AML-193 (cell line): ENCODE results near the gene KSR2.
"Not testable (repeated sequence)": the region's sequence is repeated elsewhere in the genome, so short reads cannot be mapped to it uniquely, and the experiment has no call there.

ENCODE experiments used
- DNase-seq, 2 experiments: peaks; one replicate each; lab custom pipeline; 2025; lab: John Stamatoyannopoulos, UW

KSR2 gene

DNA sequence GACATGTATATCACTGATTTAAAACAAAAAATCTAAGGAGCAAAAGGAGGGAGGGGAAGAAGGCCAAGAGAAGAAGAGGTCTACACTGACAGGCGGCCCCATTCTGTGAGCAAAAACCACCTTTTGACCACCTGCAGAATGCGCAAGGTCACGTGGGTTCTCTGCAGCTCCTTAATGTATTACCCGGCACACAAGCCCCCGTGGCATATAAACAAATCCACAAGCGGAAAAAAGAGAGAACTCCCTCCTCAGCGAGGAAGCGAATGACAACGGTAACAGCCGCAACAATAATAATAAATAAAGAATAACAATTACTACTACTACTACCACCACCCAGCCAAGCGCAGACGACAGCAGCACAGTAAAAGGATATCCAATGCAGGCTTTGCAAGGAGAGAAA is 1.3 kb downstream of the KSR2 start:
- no peak for DNase-seq

DNA sequence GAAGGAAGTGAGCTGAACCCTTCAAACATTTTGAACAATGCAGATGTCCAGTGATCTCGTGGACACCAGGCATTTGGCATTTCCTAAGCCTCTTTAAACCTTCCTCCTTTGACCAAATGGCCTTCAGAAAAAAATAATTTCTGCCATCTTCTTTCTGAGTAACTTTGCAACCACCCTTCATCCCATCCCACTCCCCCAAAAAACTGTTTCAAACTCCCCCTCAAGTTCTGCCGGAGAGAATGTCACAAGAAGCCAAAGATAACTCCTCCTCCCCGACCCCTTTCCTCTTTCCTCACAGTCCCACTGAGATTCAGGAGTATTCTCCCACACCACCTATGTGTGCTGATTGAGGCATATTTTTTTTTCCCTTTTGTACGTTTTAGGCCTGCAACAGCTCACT is 1.7 kb downstream of the KSR2 start:
- no peak for DNase-seq

DNA sequence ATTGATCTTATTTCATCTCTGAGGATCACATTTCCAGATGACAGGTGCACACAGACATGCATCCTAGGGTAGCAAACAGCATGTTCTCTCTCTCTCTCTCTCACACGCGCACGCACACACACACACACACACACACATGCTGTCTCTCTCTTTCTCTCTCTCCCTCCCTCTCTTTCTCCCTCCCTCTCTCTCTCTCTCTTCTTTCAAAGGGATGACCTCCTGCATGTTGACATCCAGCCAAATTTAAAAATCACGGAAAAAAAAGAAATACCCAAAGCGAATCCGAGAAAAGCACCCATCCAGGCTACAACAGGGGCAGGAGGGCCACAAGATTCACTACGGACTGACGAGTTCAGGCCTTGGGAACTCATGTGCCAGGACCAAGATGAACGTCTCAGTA is 2.3 kb downstream of the KSR2 start:
- DNase-seq, result no peak

DNA sequence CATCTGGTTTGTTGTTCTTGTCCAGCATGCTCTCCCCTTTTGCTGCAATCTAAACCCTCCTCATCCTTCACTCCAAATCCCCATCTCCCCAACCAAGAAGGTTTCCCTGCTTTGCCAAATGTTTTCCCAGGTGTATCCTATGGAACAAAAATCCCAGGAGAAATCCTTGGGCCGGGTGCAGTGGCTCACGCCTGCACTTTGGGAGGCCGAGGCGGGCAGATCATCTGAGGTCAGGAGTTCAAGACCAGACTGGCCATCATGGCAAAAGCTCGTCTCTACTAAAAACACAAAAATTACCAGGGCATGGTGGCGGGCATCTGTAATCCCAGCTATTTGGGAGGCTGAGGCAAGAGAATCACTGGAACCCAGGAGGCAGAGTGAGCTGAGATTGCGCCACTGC is 5.0 kb downstream of the KSR2 start:
- DNase-seq, result no peak

DNA sequence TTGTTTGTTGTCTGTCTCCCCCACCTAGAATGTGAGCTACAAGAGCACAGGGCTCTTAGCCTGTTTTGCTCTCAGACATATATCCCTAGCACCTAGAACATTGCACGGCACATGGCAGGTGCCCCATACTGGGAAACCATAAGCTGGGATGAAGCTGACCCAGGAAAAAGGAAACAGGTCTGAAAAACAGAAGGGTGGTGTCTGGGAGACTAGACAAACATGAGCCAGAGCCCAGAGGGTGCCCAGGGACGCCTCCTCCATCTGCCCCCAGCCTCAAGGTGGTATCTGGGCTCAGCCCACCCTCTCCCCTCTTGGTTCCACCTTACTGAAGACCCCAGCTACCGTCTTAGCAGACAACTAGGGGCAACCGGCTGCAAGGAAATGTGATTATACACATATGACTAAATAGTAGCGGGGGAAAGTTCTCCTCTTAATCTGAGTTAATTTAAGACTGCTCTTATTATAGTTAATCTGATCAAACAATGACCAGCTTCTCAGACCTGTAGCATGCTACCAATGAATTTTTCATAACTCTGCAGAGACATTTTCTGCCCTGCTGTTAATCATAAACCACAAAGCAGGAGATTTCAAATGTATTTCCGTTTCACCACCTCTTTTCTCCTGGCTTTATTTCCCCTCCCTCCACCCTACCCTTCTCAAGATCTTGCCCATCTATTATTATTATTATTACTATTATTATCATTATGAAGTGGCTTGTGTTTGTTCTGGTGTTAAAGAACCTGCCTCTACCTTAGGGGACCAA is 31.9 kb downstream of the KSR2 start:
- DNase-seq, result no peak

DNA sequence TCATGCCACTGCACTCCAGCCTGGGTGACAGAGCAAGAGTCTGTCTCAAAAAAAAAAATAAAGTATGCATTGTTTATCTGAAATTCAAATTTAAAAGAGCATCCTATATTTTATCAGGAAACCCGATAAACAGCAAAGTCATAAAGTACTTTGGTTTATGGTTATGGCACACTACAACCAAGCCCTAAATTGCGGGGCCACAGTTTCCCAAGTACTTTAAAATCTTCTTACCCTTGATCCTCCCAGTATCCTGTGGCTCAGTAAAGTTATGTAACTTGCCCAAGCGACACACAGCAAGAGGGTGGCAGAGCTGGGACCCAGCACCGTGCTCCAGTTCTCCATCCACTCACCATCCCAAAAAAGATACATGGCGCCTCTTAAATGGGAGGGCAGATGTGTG is 35.2 kb downstream of the KSR2 start:
- DNase-seq, result no peak

DNA sequence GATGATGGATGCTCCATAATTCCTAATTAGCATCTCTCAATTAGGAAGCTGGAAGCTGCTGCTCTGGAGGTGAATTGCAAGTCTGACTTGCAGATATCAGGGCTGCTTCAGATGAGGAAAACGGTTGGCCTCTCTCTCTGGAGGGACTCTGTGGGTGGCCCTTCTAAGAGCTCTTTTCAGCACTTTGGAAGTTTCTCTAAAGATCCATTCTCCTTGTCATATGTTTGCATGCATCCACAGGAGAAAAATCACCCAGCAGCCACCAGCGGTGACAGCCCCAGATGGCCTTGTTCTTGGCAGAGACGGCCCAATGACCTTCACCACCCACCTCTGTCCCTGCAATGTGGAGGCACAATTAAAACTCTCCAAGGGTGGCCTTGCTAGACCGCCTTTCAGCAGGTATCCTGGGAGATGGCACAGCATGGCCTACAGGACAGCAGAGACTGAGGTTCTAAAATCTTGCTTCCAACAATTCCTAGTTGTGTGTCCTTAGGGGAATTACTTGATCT is 42.3 kb downstream of the KSR2 start:
- DNase-seq, result no peak

DNA sequence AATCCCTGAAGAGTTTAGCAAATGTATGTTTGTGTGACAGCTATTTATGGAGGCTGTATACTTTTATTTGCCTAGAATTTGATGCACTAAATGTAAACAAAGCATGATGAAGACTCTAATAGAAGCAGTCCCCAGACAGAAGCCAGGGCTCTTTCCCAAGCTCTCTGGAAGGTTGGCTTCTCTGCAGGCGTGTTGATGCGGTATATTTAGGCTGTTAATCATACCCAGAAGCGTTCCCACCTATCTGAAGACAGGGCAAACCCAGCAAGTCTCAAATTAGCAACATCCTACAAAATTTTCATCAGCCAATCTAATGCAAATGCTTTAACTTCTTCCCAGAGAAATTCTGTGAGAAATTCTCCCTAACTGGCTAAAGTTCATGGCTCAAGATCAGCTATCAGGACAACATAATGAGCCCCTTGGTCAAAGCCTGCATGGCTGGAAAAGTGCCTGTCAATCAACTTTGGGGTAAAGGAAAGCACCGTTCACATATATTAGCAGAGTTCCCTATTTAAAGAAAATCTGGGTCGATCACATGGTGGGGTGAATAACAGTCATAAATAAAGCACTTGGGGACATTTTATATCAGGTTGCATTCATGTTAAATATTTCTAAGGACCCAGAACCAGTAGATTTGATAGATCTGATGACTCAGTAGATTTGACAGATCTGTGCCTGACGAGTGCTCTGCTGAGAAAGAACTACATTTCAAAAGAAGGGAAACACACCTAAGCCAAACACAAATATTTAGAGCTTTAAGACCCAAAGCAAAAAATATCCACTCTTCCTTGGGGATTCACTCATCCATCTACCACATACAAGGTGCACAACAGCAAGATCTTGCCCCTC is 46.6 kb downstream of the KSR2 start:
- DNase-seq, result no peak

DNA sequence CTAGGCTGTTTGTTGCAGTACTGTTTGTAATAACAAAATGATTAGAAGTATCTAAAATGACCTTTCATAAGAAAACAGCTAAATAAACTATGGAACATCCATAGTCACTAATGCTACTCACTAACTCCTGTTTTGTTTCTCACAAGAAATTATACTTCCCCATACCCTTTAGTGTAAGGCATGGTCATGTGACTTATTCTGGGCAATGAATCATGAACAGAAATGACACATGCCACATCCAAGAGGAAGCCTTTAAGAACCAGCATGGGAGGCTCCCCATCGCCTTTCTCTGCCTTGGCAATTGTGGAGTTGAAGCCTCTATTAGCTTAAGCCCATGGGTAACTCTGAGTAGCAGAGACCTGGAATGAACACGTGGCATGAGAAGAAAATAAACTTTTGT is 49.3 kb downstream of the KSR2 start:
- DNase-seq, result no peak

DNA sequence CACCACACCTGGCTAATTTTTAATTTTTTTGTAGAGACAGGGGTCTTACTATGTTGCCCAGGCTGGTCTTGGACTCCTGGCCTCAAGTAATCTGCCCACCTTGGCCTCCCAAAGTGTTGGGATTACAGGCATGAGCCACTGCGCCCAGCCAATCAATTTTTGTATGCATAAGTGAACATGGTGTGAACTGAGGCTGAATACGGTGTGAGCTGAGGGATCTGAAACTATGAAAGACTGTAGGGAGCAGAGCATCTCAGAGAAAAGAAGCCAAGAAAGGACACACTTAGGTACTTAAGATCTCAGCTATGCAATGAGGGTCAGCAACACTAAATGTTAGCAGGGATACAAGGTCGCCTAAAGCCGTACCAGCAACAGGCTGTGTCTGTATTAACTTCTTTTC is 54.1 kb downstream of the KSR2 start:
- DNase-seq, result no peak

DNA sequence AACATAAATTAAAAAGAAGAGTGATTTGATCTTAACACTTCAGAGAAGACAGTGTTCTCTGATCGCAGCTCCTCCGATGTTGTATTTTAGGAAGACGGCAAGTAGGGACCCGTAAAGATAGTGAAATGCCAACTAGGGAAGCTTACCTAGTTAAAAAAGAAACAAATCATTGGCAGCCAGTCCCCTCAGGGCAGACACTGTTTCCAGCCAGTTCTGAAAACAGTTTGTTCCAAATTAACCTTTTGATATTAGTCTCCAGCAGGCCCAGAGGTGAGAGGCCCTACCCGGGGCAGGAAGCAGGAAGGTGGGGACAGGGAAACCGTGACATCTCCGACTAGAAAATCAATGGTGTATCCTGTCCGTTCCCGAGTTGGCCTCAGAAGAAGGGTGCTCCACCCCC is 56.0 kb downstream of the KSR2 start:
- DNase-seq, result no peak

DNA sequence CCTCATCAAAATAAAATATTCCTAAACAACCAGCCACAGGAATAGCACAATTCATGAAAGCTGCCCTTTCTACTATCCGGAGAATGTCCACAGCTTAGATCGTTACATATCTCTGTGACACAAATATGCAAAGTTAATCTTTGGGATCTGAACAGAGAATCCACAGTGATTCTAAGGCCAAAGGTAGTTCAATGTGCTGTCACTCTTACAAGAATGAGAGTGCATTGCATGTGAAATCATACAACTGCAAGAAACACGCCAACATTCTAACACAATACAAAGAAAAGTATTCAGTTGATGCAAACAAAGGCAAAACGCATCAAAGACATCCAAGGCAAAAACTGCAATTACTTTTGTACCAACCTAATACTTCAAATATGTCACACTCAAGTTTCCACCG is 60.4 kb downstream of the KSR2 start:
- DNase-seq, result no peak

DNA sequence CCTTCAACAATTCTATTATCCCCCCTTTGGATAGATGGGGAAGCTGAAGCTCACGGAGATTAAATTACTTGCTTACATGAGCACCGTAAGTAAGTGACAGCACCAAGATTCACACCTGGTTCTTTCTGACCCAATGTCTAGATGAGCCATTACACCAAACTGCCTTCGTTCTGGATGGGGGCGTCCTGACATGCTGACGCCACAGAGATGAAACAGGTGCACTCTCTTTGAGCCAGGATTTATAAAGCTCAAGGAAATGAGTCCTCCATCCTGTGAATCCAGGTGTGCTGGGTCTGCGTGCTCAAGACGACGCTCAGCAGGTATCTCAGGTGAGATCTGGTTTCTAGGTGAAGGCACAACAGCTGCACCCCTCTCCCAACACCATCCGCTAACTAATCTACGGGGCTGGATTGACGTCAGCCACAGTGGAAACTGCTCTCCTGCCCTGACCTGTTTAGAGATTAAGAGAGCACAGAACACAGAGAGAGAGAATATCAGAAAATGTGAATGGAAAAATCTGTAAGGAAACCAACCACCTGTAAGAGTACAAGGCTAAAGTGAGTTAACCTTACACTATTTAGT is 61.6 kb downstream of the KSR2 start:
- no peak for DNase-seq

DNA sequence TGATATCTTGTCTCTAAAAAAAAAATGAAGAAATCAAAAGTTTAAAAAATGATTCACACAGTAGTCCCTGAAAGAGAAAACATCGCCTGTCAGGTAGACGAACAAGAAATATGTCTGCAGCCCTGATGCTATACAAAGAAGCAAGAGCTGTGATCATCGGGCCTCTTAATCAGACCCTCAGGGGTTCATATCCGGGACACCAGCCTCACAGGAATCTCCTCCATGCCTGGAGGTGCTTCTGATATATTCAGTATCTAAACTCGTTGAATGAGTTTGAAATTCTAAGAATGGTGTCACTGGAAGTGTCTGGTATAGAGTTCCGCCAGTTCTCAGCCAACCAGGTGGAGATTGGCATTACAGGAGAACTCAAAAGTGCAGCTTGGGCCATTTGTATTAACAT is 64.7 kb downstream of the KSR2 start:
- DNase-seq, result no peak

DNA sequence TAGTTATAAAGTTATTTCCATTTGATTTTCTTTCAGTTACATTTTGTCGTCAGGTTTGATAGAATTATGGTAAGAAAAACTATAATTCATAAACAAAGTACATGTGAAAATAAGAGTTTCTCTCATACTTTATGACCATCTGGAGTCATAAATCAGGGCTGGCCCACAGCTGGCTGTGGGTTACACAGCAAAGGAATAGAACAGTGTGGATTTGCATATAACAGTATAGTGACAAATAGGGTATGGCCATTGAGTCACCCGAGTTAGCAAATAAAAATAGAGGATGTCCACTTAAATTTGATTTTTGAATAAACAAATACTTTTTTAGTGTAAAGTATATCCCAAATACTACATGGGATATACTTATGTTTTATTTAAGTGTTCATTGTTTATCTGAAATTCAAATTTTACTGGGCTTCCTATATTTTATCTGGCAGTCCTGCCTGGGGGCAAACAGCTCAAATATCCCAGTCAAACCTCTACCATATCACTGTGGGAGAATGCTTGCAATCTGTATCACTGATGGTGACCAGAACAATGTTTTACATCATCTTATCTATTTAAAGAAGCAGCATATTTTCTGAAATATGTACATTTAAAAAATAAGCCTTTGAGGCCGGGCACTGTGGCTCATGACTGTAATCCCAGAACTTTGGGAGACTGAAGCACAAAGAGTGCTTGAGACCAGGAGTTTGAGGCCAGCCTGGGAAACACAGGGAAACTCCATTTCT is 65.5 kb downstream of the KSR2 start:
- DNase-seq, result no peak

DNA sequence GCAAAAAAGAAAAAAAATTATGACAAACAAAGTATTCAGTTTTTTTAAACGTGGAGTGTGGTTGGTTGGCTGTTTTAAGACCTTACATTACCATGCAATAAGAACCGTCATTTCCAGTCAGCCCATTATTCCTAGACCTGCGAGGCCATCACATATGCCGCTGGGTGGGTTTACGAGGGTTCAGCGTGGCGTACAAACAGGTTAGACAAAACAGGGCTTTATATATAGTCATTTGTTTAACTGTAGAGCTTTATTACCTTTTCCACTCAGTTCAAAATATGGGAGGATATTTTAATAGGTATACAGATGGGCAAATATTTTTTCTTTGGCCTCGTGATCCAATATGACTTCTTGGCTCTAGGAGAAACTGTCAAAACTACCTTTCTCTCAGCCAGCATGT is 67.2 kb downstream of the KSR2 start:
- DNase-seq, result no peak

DNA sequence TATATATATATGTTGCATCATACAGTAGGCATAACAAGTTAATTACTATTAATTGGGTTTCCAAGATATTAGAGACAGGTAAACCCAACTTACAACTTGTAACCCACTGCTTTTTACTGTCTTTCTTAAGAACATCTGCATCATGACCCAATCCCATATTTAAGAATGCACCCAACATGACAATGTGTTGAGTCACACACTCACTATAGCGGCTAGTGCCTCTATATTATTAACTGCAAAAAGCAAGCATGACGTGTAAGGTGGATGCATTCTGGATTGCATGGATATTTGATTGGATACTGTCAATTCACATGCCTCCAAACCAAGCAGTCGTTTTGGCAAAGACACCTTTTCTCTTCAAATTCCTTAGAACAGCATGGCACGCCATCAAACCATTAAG is 68.2 kb downstream of the KSR2 start:
- DNase-seq, result no peak

DNA sequence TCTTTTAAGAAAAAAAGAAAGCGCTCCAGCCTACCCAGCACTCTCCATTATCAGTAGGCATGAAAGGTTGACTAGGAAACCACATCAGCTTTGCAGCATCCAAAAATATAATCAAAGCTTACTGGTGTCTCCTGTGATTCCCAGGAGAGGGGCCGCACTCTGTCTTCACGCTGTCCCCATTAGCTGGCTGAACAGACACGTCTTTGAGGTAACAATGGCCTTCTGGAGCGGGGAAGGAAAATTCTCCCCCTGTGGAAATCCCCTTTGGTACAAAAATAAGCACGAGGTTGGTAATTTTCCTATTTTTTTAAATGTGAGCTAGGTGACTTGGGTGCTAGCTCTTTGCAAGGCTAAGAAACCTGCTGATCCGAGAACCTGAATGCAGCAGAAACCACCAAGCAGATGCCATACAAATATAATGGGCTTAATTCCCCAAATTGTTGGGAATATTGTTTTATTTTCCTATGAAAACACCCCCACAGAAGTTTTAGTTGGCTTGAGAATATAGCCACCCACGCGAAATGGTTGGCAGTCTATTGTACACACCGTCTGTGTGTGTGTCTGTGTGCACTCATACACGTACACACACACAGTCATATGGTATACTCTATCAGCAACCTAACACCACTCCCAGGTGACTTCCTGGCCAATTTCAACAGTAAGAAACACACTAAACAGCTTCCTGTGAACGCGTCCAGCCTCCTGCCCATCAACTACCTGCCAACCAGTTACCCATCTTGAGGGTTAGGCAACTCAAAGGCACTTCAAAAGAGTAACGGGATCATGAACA is 71.2 kb downstream of the KSR2 start:
- DNase-seq, result no peak

DNA sequence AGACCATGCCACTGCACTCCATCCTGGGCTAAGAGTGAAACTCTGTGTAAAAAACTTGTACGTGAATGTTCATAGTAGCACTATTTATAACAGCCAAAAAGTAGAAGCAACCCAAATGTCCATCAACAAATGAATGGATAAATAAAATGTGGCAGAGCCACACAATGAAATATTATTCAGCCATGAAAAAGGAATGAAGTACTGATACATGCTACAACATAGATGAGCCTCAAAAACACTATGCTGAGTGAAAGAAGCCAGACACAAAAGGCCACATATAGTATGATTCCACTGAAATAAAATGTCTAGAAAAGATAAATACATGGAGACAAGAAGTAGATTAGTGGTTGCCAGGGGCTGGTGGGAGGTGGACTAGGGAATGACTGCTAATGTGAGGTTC is 72.8 kb downstream of the KSR2 start:
- DNase-seq, result no peak

DNA sequence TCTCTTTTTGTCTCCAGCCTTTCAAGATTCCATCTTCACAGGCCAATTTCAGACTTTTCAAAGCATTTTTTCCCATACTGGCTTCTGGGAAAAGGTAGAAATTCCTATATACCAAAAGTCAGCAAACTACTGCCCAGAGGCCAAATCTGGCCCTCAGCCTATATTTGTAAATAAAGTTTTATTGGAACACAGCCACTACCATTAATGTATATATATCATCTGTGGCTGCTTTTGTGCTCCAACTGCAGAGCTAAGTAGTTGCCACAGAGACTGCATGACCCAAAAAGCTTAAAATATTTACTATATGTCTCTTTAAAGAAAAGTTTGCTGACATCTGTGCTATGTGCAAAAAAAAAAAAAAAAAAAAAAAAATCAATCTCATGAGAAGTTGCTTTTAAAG is 76.3 kb downstream of the KSR2 start:
- DNase-seq, result no peak

DNA sequence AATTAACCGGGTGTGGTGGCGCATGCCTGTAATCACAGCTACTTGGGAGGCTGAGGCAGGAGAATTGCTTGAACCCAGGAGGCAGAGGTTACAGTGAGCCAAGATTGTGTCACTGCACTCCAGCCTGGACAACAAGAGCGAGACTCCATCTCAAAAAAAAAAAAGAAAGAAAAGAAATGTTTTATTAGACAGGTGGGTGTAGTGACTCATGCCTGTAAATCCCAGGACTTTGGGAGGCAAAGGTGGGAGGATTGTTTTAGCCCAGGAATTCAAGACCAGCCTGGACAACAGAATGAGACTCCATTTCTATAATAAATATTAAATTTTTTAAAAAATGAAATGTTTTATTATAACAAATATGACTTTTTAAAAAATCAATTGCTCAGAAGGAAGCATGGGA is 77.5 kb downstream of the KSR2 start:
- not testable (repeated sequence) for DNase-seq

DNA sequence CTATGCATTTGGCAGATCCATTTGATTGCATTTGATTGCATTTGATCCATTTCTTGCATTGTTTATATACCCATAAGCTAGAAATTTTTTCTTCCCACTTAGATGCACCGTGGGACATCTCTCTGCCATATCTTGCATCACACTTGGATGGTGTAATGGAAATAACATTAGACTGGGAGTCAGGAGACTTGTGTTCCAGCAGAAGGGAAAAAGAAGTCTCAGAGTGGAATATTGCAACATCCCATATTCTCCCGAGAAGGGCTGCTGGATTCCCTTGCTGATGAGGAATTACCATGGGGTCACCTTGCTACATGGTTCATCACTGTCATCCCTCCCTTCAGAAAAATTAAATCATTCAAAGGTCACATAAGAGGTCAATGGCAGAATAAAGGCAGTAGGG is 78.1 kb downstream of the KSR2 start:
- DNase-seq, result no peak
